ENCODE measurements around the gene C18orf54. TPM values are rescaled to one million over a fixed set of nuclear protein-coding genes. Genes with fewer than 3 reads are reported as not detected.
"Not testable (repeated sequence)": the region's sequence is repeated elsewhere in the genome, so short reads cannot be mapped to it uniquely, and the experiment has no call there.

The C18orf54 gene
- polyA plus RNA-seq, result 1 to 10 TPM in 1 of 4 donors, under 1 TPM in 2, not detected in 1; 0.27 to 3.1 (median 0.79) TPM
- long read RNA-seq, donor 1, result 0 reads
- long read RNA-seq, donor 2, result 0 reads
- long read RNA-seq, donor 3, result 0 reads
- long read RNA-seq, donor 4, result 0 reads
- long read RNA-seq, donor 5, result 0 reads
- long read RNA-seq, donor 6, result 0 reads
- long read RNA-seq, donor 7, full-length matches to known transcripts, result 1 of 1 reads
- long read RNA-seq, donor 7, partial matches to known transcripts, result 0 of 1 reads
- long read RNA-seq, donor 7, other reads (novel, unspliced or antisense), result 0 of 1 reads
- long read RNA-seq, donor 8, result 0 reads
- long read RNA-seq, donor 9, result 0 reads
- long read RNA-seq, donor 10, full-length matches to known transcripts, result 1 of 1 reads
- long read RNA-seq, donor 10, partial matches to known transcripts, result 0 of 1 reads
- long read RNA-seq, donor 10, other reads (novel, unspliced or antisense), result 0 of 1 reads

- FAIRE-seq (no peak), DNase-seq (peak; percentile 85 to 92)
- WGBS, 3 donors, result 0 to 1% (median 0%) methylated on average over 54 to 62 of the region's 62 CpGs
- Histone ChIP-seq H3K27me3 (ENCODE audit: control insufficient read depth in 3 of 3, insufficient read depth in 3 of 3, low read length in 3 of 3) (no peaks in the 10 kb centered on the region), H3K4me3 (ENCODE audit: low read depth in 1 of 3, low read length in 3 of 3) (peak within 1 kb of the TSS; percentile 51 to 93 (median 60)), H3K9me3 (ENCODE audit: control insufficient read depth in 2 of 2, insufficient read depth in 1 of 2, low read depth in 1 of 2, low read length in 1 of 2) (no peaks in the 10 kb centered on the region), H3K36me3 (ENCODE audit: control insufficient read depth in 3 of 3, insufficient read depth in 2 of 3, low read depth in 1 of 3, low read length in 3 of 3) (no peaks in the 10 kb centered on the region), H3K4me1 (ENCODE audit: control insufficient read depth in 3 of 3, insufficient read depth in 2 of 3, low read depth in 1 of 3, low read length in 2 of 3) (peaks cover 0 to 2% (median 0%) of the 10 kb centered on the region in 3 donors), H3K27ac (ENCODE audit: low read depth in 1 of 3, low read length in 2 of 3) (peak within 1 kb of the TSS; percentile 55 to 80 (median 63))
Measured at GRCh38 chr18:54357660-54358494, at the start of gene C18orf54, which contains the start of gene STARD6. Gene C18orf54, plus strand, starts transcription at chr18:54357906. Its CDS starts 2,667 bp downstream, at chr18:54360573. Gene STARD6, minus strand, starts transcription at chr18:54357858. Its CDS starts 3,285 bp downstream, at chr18:54354573.

GRCh38 chr18:54309564-54309963, 48.1 kb upstream of the C18orf54 start:
- not testable (repeated sequence) for H3K36me3 ChIP-seq (ENCODE audit: control insufficient read depth in 3 of 3, insufficient read depth in 2 of 3, low read depth in 1 of 3, low read length in 3 of 3); H3K9me3 ChIP-seq (ENCODE audit: control insufficient read depth in 2 of 2, insufficient read depth in 1 of 2, low read depth in 1 of 2, low read length in 1 of 2); H3K4me3 ChIP-seq (ENCODE audit: low read depth in 1 of 3, low read length in 3 of 3); H3K4me1 ChIP-seq (ENCODE audit: control insufficient read depth in 3 of 3, insufficient read depth in 2 of 3, low read depth in 1 of 3, low read length in 2 of 3); H3K27ac ChIP-seq (ENCODE audit: low read depth in 1 of 3, low read length in 2 of 3); H3K27me3 ChIP-seq (ENCODE audit: control insufficient read depth in 3 of 3, insufficient read depth in 3 of 3, low read length in 3 of 3); FAIRE-seq; DNase-seq
- WGBS, 3 donors, result 80 to 91% (median 86%) methylated on average over 8 of the region's 8 CpGs

- Histone ChIP-seq H3K27me3 (ENCODE audit: control insufficient read depth in 3 of 3, insufficient read depth in 3 of 3, low read length in 3 of 3) (no peaks in the 10 kb centered on the region), H3K4me3 (ENCODE audit: low read depth in 1 of 3, low read length in 3 of 3) (no peak overlapping the region), H3K4me1 (ENCODE audit: control insufficient read depth in 3 of 3, insufficient read depth in 2 of 3, low read depth in 1 of 3, low read length in 2 of 3) (no peaks in the 10 kb centered on the region), H3K36me3 (ENCODE audit: control insufficient read depth in 3 of 3, insufficient read depth in 2 of 3, low read depth in 1 of 3, low read length in 3 of 3) (no peaks in the 10 kb centered on the region), H3K9me3 (ENCODE audit: control insufficient read depth in 2 of 2, insufficient read depth in 1 of 2, low read depth in 1 of 2, low read length in 1 of 2) (no peaks in the 10 kb centered on the region), H3K27ac (ENCODE audit: low read depth in 1 of 3, low read length in 2 of 3) (no peak overlapping the region)
- FAIRE-seq, result no peak
- DNase-seq, result no peak
Measured at GRCh38 chr18:54316071-54316820, 41.5 kb upstream of the C18orf54 start.

GRCh38 chr18:54323561-54323960, 34.1 kb upstream of the C18orf54 start:
- DNase-seq (no peak), FAIRE-seq (no peak)
- H3K4me3 ChIP-seq (ENCODE audit: low read depth in 1 of 3, low read length in 3 of 3), result no peak overlapping the region
- no peak overlapping the region for H3K27ac ChIP-seq (ENCODE audit: low read depth in 1 of 3, low read length in 2 of 3)
- H3K9me3 ChIP-seq (ENCODE audit: control insufficient read depth in 2 of 2, insufficient read depth in 1 of 2, low read depth in 1 of 2, low read length in 1 of 2), result no peaks in the 10 kb centered on the region
- H3K4me1 ChIP-seq (ENCODE audit: control insufficient read depth in 3 of 3, insufficient read depth in 2 of 3, low read depth in 1 of 3, low read length in 2 of 3), result no peaks in the 10 kb centered on the region
- no peaks in the 10 kb centered on the region for H3K36me3 ChIP-seq (ENCODE audit: control insufficient read depth in 3 of 3, insufficient read depth in 2 of 3, low read depth in 1 of 3, low read length in 3 of 3)
- no peaks in the 10 kb centered on the region for H3K27me3 ChIP-seq (ENCODE audit: control insufficient read depth in 3 of 3, insufficient read depth in 3 of 3, low read length in 3 of 3)

GRCh38 chr18:54323970-54324369, 33.7 kb upstream of the C18orf54 start:
- no peaks in the 10 kb centered on the region for H3K27me3 ChIP-seq (ENCODE audit: control insufficient read depth in 3 of 3, insufficient read depth in 3 of 3, low read length in 3 of 3)
- WGBS, 3 donors, result 79 to 85% (median 80%) methylated on average over 2 of the region's 2 CpGs
- FAIRE-seq, result no peak
- no peak overlapping the region for H3K27ac ChIP-seq (ENCODE audit: low read depth in 1 of 3, low read length in 2 of 3)
- no peaks in the 10 kb centered on the region for H3K36me3 ChIP-seq (ENCODE audit: control insufficient read depth in 3 of 3, insufficient read depth in 2 of 3, low read depth in 1 of 3, low read length in 3 of 3)
- H3K4me1 ChIP-seq (ENCODE audit: control insufficient read depth in 3 of 3, insufficient read depth in 2 of 3, low read depth in 1 of 3, low read length in 2 of 3), result no peaks in the 10 kb centered on the region
- no peak overlapping the region for H3K4me3 ChIP-seq (ENCODE audit: low read depth in 1 of 3, low read length in 3 of 3)
- no peak for DNase-seq
- no peaks in the 10 kb centered on the region for H3K9me3 ChIP-seq (ENCODE audit: control insufficient read depth in 2 of 2, insufficient read depth in 1 of 2, low read depth in 1 of 2, low read length in 1 of 2)

- Histone ChIP-seq H3K9me3 (ENCODE audit: control insufficient read depth in 2 of 2, insufficient read depth in 1 of 2, low read depth in 1 of 2, low read length in 1 of 2) (peaks cover 0 to 3% of the 10 kb centered on the region in 2 donors), H3K4me1 (ENCODE audit: control insufficient read depth in 3 of 3, insufficient read depth in 2 of 3, low read depth in 1 of 3, low read length in 2 of 3) (no peaks in the 10 kb centered on the region), H3K27ac (ENCODE audit: low read depth in 1 of 3, low read length in 2 of 3) (no peak overlapping the region), H3K36me3 (ENCODE audit: control insufficient read depth in 3 of 3, insufficient read depth in 2 of 3, low read depth in 1 of 3, low read length in 3 of 3) (no peaks in the 10 kb centered on the region), H3K4me3 (ENCODE audit: low read depth in 1 of 3, low read length in 3 of 3) (no peak overlapping the region), H3K27me3 (ENCODE audit: control insufficient read depth in 3 of 3, insufficient read depth in 3 of 3, low read length in 3 of 3) (no peaks in the 10 kb centered on the region)
- FAIRE-seq (no peak), DNase-seq (no peak)
- 75 to 84% (median 81%) methylated on average over 4 of the region's 4 CpGs for WGBS, 3 donors
Measured at GRCh38 chr18:54327818-54328217, 29.9 kb upstream of the C18orf54 start.

- no peak for DNase-seq
- FAIRE-seq, result no peak
- H3K27ac ChIP-seq (ENCODE audit: low read depth in 1 of 3, low read length in 2 of 3), result no peak overlapping the region
Measured at GRCh38 chr18:54329787-54330186, 27.9 kb upstream of the C18orf54 start.

More at GRCh38 chr18:54329787-54330186, 27.9 kb upstream of the C18orf54 start:
- Histone ChIP-seq H3K4me1 (ENCODE audit: control insufficient read depth in 3 of 3, insufficient read depth in 2 of 3, low read depth in 1 of 3, low read length in 2 of 3) (no peaks in the 10 kb centered on the region), H3K36me3 (ENCODE audit: control insufficient read depth in 3 of 3, insufficient read depth in 2 of 3, low read depth in 1 of 3, low read length in 3 of 3) (no peaks in the 10 kb centered on the region), H3K9me3 (ENCODE audit: control insufficient read depth in 2 of 2, insufficient read depth in 1 of 2, low read depth in 1 of 2, low read length in 1 of 2) (peaks cover 0 to 3% of the 10 kb centered on the region in 2 donors), H3K27me3 (ENCODE audit: control insufficient read depth in 3 of 3, insufficient read depth in 3 of 3, low read length in 3 of 3) (no peaks in the 10 kb centered on the region), H3K4me3 (ENCODE audit: low read depth in 1 of 3, low read length in 3 of 3) (no peak overlapping the region)
